Activated CD4-positive, alpha-beta T cell treated with anti-CD3 and anti-CD28 coated beads, Interleukin-2, amount 50 U/mL, for 4 hours (primary cell): ENCODE results near the gene ACOT7.

Experiments
- DNase-seq, 2 experiments: peaks; one replicate each; pipeline ENCODE4 v3.0.0-alpha.2; 2020

ACOT7 gene

DNA sequence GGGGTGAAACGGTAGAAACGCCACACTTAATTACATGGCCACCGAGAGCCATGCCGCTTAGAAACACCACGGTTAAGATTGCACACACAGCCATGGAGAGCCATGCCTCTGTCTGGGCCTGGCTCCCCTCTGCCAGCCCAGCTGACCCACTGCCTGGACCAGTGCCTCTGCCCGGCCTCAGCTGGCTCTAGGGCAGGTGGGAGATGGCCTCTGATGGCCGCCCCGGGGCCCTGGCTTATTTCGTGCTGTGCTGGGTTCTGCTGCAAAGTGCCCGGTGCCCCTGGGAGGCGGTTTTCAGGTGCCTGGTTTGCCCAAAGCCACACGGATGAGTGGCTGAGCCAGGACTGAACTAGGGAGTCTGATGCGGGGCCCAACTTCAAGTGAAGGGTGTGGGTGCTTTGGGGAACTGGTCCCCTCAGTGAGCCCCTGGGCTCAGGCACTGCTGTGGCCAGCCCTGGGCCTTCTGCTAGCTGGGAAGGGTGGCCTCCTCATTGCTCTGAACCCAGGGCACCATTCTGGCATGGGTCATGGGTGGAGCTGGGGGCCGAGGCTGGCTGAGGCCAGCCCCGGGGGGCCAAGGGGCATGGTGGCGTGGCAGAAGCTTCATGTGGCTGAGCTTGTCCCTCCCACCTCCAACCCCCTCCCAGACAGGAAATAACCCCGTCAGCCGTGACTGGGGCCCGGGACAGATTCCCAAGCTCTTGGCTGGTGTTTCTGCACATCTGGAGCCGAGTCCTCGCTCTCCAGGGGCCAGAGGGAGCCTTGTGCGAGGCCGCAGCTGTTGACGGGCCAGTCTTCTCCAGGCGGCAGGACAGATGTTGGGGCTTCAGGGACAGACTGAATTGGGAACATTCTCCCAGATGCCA is 130.8 kb downstream of the ACOT7 start:
- DNase-seq = no peak

DNA sequence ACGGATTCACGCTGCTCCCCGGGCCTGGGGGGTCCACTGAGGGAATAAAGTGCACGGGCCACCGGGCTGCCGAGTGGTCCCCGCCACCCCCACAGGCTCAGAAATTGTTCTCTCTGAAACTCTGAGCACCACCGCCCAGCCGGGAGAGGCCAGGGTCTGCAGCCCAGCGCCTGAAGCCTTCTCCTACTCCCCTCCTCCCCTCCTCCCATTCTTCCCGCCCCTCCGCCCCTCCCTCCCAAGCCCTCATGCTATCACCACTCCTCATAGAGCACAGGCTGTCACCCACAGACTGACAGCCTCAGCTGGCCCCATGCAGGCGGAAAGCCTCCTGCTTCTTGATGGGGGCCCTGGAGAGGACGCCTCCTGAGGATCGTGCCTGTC is 132.0 kb downstream of the ACOT7 start:
- no peak for DNase-seq

DNA sequence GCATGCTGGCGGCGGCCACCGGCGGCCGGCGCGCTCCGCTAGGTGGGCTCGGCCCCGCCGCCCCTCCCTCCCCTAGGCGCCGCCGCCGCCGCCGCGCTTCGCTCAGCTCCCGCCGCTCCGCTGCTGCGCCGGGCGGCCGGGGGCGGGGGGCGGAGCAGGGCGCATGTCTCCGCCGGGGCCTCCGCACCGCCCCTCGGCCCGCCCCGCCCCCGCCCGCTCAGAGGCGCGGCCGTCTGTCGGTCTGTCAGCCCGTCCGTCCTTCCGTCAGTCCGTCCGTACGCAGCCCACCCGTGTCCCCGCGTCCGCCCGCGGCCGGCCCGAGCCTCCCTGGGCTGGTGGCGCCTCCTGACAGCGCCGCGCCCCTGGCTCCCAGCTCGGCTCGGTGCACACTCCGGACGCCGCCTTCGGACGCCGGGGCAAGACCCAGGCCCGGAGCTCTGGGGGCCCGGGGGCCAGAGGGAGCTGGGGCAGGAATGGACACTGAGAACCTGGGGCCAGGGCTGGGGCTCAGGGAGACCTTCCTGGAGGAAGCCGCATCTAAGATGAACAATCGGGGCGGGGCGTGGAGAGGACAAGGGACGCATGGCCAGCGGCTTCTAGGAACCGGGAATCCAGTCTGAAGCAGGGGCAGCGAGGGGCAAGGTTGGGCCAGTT is 132.5 kb downstream of the ACOT7 start, which contains the start of gene GPR153:
Gene GPR153 (minus strand): TSS at position 138 of the 654 bp plus-strand sequence. CDS start 6,193 bp downstream, outside the sequence.
- DNase-seq = peak; percentile 39 to 53

DNA sequence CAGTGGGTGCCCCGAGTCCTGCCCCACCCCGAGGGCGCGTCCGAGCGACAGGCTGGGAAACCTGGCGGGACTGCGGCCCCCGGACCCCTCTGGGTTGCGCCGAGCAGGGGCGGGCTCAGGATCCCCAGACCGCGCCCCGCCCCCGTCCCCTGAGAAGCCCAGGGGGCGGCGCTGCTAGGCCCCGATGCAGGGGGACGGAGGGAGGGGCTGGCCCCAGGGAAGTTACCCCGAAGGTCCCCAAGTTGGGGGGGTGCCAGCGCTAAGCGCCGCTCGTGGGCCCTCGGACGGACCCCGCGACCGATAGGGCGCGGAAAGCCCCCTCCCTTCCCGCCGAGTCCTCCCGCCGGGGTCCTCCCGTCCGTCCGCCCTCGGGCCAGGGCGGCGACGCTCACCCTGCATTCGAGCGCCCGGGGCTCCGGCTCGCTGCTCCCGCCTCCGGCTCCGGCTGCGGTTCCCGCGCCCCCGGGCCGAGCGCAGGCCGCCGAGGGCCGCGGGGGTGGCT is 133.1 kb downstream of the ACOT7 start:
- no peak for DNase-seq

DNA sequence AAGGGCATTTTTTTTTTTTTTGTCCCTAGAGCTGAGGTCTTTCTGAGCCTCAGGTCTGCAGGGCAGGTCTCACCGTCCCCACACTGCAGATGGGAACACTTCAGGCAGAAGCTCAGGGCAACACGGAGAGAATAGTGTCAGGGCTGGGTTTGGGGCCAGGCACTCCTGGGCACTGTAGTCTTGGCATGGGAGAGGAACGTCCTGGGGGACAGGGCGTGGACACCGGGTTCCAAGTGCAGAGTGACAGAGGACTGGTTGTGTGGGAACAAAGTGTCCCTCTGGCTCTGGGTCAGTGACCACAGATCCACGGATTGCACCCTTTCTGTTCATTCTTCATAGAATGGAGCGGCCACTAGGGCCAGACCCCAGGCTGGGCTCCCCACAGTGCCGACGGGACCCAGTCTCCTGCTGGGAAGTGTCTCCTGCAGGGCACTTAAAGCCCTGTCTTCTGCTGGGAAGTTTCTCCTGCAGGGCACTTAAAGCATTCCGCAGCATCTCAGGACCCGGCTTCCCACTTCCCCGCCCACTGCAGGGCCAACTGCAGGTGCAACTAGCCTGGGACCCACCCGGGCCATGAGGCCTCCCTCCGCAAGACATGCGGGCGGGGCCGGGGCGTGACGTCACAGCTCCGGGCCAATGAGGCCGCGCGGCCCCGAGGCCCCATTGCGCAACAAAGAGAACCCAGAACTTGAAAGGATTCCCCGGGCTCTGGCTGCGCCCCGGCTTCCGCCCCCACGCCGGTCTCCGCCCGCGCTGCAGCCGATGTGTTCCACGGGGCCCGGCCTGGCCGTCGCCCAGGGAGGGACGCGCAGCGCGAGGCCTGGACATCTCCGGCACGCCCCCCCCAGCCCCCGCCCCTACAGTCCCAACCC is 133.8 kb downstream of the ACOT7 start:
- DNase-seq = peak; percentile 65 to 71

DNA sequence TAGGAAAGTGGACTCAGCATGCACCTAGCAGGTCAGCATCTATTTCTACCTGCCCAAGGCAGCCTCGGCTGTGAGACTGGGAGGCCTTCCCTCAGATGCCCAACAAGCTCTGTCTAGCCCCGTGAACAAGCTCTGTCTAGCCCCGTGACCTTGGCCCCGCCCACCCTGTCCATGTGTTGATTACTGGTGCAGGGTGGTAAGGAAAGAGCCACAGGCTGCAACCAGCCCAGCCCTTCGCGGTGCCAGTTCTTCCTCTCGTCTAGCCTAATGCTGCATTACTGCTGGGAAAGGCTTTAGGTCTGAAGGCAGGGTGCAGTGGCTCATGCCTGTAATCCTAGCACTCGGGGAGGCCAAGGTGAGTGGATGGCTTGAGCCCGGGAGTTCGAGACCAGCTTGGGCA is 134.9 kb downstream of the ACOT7 start:
- DNase-seq = no peak

DNA sequence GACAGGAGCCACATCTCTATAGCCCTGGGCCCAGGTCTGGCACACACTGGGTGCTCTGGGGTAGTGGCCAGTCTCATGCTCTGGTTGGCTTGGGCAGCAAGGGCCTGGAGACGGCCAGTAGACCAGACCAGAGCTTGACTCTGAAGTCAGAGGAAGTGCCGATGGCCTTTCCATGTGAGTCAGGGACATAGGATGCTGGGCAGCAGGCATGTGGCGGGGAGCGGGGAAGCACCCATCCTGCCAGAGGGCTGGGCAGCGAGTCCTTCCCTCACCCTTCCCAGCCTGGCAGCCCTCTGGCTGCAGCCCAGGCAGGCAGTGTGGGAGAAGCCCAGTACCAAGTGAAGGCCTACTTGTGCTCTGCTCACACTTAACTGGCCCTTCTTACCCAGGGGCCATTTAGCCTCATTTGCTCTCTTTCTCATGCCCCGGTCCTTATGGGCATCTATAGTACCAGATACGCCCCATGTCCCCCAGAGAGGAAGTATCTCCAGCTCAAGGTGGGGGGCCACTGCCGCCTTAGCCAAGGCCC is 136.0 kb downstream of the ACOT7 start:
- DNase-seq = no peak

DNA sequence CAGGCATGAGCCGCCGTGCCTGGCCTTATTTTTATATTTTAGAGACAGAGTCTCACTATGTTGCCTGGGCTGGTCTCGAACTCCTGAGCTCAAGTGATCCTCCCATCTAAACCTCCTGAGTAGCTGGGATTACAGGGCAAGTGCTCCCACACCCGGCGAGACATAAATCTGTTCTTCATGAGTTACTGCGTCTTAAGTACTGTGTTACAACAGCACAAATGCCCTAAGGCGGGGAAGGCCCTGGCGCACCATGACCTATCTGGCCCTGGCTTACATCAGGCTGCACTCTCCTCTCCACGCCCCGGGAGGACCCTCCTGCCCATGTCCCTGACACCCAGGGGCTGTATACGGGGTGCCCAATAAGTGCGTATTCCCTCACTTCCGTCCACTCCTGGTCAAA is 136.9 kb downstream of the ACOT7 start:
- no peak for DNase-seq

DNA sequence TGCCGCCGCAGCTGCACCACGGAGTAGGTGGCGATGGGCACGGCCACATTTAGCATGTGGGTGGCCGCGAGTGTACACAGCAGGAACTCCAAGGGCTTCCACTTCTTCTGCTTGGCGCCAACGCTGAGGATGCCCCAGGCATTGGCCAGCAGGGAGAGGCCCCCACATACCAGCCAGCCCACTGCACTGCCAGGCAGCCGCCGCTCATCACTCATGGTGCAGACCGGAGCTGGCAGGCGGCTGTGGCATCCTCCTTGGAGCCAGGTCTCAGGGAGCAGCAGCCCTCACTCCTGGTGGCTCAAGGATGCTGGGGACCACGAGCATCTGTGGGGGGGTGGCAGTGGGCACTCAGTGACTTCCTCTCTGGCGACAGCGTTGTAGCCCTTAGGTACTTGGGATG is 138.9 kb downstream of the ACOT7 start:
- no peak for DNase-seq

DNA sequence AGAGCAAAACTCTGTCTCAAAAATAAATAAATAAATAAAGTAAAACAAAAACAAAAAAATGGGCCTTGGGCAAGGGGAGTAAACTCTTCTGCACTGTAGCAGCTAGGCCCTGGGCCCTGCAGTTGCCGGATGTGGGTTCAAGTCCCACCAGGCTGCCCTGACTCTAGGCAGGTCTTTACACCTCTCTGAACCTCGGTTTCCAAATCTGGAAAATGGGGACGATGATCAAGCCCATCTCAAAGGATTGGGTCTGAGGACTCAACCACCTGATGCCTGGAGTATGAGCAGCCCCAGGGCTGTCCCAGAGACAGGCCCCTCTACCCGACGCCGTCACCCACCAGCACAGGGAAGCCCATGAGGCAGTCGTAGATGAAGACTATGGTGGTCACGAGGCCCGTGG is 140.2 kb downstream of the ACOT7 start:
- DNase-seq = no peak

DNA sequence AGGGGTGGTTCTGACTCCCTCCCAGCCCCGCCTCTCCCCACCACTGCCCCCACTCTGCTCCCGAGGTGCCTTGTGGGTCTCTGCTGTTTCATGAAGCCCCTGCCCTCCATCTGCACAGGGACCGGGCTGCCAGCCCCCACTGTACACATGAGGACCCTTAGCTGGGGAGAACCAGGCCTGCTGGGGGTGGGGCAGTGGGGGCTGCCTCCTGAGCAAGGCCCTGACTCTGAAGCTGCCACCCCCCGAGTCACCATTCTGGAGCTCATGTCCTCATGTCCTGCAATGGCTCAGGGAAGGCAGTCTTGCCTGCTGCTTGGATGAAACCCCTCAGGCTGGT is 141.2 kb downstream of the ACOT7 start:
- DNase-seq = no peak

DNA sequence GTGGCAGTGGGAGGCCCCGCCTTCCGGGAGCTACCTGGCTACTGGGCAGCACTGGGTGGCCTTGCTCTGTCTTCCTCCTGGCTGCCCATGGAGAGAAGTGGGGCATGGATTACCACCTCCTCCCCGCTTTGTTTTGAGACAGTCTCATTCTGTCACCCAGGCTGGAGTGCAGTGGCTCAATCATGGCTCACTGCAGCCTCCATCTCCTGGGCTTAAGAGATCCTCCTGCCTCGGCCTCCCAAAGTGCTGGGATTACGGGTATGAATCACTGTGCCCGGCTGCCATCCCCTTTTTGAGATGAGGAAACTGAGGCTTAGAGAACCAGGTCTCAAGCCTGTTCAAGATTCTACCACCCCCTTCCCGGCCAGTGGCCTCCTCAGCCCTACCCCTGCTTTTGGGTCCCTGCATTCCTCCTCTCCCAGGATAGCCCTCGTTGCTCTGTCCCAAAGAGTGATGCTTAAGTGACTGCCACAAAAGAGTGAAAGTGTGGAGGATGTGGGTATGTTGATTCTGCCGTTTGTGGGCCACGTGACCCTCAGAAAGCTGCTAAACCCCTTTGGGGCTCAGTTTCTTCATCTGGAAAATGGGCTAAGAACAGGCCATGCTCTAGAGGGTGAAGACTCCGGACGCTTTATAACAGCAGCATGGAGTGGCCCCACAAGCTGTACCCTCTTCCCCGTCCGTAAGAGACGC is 141.7 kb downstream of the ACOT7 start:
- DNase-seq = no peak

DNA sequence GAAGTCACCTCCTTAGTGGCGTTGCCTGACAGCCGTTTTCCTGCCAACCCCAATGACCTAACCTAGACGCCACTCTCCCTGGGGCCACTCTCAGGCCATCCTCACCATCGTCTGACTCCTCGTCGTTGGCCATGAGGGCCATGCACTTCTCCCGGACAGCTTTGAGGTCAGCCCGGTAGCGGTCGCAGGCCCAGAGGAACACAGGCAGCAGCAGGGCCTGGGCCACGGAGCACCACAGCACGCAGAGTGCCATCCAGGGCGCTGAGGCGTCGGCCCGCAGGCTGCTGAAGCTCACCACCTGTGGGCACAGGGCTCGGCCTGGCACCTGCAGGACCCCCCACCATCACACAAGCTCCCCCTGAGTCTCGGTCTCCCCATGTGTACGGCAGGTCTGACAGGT is 142.3 kb downstream of the ACOT7 start:
- DNase-seq = no peak

DNA sequence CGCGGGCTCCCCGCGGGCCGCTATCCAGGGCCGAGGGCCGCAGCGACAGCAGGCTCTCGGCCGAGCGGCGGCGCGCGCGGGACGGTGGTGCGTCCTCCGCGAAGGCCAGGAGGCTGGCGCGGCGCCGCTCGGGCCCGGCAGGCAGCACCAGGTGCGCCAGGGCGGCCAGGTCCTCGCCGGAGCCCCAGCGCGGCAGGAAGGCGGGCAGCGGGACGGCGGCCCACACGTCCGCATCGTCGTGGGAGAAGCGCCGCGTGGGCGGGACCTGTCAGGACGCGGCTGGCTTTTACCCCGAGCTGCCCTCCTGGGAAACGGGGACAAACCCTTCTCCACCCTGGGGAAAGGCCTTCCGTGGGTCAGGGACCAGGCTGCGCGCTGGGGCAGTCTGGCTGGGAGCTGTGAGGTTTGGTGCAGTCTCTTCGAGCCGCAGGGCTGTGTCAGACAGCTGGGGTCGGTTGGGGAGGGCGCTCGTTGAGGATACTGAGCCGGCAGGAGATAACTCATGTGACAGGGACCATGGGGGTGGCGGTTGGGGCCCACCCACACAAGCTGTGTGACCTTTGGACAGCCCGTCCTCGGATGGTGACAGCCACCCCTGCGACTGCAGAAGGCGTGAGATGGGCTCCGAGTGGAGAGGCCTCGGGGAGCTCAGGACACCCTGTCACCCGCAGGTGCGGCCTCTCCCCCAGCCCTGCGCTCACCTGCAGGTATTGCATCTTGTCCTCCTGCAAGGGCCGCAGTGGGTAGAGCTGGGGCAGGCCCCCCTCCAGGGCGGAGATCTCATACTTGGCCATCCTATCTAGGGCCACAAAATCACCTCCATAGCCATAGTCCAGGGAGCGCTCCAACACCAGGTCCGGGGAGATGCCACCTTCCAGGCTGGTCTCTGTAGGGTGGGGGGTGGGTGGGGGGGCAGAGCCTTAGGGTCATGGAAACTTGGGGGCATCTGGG is 143.6 kb downstream of the ACOT7 start:
- DNase-seq = no peak

DNA sequence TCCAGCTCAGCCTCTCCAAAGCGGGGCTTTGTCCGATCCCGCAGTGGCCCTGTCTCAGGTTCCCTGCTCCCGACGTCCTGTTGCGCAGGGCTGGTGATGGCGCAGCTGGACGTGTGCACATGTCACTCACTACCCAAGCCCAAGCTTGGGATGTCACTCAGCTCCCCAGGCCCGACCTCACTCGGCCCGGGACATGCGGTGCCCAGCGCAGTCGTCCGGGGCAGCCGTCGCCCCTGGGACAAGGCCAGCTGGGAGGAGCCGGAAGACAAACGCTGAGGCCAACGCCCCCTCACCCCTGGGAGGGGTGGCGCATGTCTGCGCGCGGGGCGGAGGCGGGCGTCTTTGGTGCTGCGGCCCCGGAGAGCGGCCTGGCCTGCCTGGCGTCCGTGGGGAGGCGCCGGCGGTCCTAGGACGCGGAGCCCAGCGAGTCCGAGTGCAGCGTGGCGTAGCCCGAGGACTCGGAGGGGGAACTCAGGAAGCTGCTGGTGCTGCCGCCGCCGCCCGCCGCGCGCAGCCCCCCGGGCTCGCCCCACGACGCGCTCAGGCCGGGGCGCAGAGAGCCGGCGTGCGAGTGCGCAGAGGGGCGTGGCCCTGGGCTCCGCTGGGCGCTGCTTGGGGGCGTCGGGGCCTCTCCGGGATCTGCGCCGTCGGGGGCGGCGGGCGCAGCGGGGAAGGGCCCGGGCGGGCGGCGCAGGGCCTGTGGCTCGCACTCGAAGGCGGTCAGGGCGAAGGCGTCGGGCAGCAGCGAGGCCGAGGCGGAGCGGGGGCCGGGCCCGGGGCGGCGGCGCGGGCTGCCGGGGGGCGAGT is 144.4 kb downstream of the ACOT7 start:
- DNase-seq = no peak

DNA sequence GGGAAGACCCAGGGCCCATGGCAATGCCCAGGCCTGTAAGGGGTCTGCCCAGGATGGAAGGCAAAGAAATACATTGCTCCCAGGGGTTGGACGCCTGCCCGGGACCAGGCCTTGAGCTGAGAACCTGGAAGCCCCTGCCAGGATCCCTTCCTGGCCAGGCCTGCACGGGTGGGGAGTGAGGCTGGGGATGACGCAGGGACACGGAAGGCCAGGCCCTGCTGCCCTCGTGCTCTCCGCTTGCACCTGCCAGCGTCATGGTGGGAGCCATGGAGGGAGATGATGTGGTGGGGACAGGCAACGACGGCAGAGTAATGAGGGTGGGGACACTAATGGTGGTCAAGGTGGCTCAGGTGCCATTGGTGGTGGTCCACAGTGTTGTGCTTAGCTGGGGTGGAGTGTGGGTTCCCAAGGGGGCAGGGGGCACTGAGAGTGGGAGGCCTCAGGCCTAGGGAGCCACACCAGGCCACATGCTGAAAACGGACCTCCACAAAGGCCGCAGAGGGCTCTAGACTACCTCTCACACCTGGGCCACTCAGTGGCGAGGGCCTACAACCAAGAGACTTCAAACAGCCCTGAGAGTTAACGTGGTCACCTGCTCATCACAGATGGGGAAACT is 145.3 kb downstream of the ACOT7 start:
- DNase-seq = no peak

DNA sequence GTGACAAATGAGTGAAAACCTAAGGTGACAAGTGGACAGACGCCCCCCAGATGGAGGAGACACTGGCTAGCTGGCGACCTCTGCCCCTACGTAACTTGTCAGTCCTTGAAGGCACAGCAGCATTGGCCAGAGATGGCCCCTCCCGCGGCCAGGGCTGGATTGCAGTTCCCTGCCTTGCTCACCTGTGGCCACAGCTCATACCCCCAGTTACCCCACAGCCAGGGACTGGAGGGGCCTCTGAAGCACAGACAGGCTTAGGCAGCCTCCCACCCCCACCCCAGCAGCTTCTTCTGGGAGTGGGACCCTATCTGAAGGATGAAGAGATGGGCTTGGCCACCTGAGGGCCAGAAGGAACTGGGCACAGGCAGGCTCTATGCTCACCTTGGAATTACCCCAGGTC is 145.9 kb downstream of the ACOT7 start:
- no peak for DNase-seq

DNA sequence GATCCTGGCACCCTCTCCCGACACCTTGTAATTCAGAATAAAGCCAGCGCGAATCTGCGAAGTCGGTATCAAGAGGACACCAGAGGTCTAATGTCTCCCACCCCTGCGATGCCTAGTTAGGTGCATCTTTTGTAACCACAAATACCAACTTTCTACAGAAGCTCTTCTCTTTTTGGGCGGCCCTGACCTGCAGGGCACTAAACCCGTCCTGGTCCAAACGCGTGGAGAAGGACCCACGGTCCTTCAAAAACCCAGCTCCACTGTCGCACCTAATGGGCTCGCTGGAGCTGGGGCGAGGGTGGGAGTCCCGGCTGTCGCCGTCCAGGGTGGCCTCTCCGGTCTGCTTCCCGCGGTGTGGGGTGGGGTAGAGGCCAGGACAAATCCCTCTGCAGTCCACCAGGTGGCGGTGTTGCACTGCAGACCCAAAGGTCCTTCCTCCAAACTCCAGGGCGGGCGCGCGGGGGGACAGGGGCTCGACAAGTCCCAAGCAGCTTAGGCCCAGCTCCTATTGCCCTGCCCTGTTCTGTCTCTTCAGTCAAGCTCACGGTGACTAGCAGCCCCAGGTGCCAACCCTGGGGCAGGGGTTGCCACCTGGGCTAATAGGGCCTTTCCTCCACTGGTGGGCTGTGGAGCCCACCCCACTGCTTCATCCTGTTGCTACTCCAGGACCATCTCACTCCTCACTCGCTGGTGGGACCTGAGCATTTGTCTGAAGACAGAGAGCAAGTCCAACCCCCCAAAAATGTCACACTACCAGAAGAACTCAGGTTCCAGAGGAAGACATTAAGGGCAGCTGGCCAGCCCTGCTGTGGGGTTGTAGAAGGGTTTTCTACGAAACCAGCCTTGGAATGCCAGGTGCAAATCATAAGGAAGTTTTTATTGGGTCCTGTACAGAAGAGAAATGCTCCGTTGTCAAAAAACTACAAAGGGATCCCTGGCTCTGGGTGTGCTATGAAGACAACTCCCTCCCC is 146.8 kb downstream of the ACOT7 start:
- peak; percentile 72 to 73 for DNase-seq
